Measurements from ENCODE around the gene GLRA1. TPM values are rescaled to one million over a fixed set of nuclear protein-coding genes. Genes with fewer than 3 reads are reported as not detected.
"Not testable (repeated sequence)": the region's sequence is repeated elsewhere in the genome, so short reads cannot be mapped to it uniquely, and the experiment has no call there.

Gene GLRA1
- total and polyA plus RNA-seq, 2 donors from 2014 or later: not detected

DNA sequence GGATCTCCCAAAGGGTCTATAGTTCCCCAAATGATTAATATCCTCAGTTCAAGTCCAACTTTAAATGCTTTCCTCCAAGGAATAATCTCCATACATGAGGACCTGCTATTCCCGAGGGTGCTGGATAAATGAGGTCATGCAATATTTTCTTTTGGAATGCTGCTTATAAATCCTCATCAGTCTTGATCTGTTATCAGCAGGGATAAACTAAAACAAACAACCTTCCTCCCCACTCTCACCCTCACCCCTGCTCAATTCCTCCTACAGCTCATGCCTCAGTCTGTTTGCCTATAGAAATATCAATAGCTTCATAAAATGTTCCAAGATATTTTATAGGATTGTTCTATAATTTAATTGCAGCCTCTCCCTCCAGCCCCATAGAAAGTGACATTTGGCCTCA is 61.1 kb downstream of the GLRA1 start:
- Histone ChIP-seq H3K27ac (ENCODE audit: low read depth in 2 of 2, low read length in 2 of 2) (no peak overlapping the region), H3K9ac (ENCODE audit: low read length in 3 of 3) (no peak overlapping the region), H3K4me1 (ENCODE audit: control insufficient read depth in 2 of 3, insufficient read depth in 2 of 3, low read depth in 1 of 3, low read length in 3 of 3) (no peaks in the 10 kb centered on the region), H3K36me3 (ENCODE audit: control insufficient read depth in 2 of 3, insufficient read depth in 3 of 3, low read length in 3 of 3) (no peaks in the 10 kb centered on the region), H3K27me3 (ENCODE audit: control insufficient read depth, insufficient read depth, low read length) (no peaks in the 10 kb centered on the region), H3K4me3 (ENCODE audit: low read length in 3 of 3) (no peak overlapping the region), H3K9me3 (ENCODE audit: control insufficient read depth in 2 of 3, insufficient read depth in 1 of 3, low read length in 3 of 3) (no peaks in the 10 kb centered on the region)
- TF ChIP-seq, protein P1, sequence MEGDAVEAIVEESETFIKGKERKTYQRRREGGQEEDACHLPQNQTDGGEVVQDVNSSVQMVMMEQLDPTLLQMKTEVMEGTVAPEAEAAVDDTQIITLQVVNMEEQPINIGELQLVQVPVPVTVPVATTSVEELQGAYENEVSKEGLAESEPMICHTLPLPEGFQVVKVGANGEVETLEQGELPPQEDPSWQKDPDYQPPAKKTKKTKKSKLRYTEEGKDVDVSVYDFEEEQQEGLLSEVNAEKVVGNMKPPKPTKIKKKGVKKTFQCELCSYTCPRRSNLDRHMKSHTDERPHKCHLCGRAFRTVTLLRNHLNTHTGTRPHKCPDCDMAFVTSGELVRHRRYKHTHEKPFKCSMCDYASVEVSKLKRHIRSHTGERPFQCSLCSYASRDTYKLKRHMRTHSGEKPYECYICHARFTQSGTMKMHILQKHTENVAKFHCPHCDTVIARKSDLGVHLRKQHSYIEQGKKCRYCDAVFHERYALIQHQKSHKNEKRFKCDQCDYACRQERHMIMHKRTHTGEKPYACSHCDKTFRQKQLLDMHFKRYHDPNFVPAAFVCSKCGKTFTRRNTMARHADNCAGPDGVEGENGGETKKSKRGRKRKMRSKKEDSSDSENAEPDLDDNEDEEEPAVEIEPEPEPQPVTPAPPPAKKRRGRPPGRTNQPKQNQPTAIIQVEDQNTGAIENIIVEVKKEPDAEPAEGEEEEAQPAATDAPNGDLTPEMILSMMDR (IDR thresholded peaks at IDR 0.05; ENCODE audit: borderline replicate concordance, extremely low read depth, insufficient read depth): no peak
- DNase-seq (no peak), FAIRE-seq (no peak)
- intact Hi-C loops (cut with DNase I): no loop called here

GRCh38 chr5:151862811-151863472 is 61.7 kb downstream of the GLRA1 start:
- no peak overlapping the region for H3K9ac ChIP-seq (ENCODE audit: low read length in 3 of 3)
- intact Hi-C loops (cut with DNase I): no loop called here
- no peaks in the 10 kb centered on the region for H3K9me3 ChIP-seq (ENCODE audit: control insufficient read depth in 2 of 3, insufficient read depth in 1 of 3, low read length in 3 of 3)
- no peaks in the 10 kb centered on the region for H3K27me3 ChIP-seq (ENCODE audit: control insufficient read depth, insufficient read depth, low read length)
- H3K36me3 ChIP-seq (ENCODE audit: control insufficient read depth in 2 of 3, insufficient read depth in 3 of 3, low read length in 3 of 3): no peaks in the 10 kb centered on the region
- no peak overlapping the region for H3K27ac ChIP-seq (ENCODE audit: low read depth in 2 of 2, low read length in 2 of 2)
- H3K4me3 ChIP-seq (ENCODE audit: low read length in 3 of 3): no peak overlapping the region
- no peaks in the 10 kb centered on the region for H3K4me1 ChIP-seq (ENCODE audit: control insufficient read depth in 2 of 3, insufficient read depth in 2 of 3, low read depth in 1 of 3, low read length in 3 of 3)
- DNase-seq (no peak), FAIRE-seq (no peak)
- TF ChIP-seq, protein P1 (IDR thresholded peaks at IDR 0.05; ENCODE audit: borderline replicate concordance, extremely low read depth, insufficient read depth): no peak

GRCh38 chr5:151860867-151861266 is 63.8 kb downstream of the GLRA1 start:
- intact Hi-C loops (cut with DNase I); H3K27ac ChIP-seq (ENCODE audit: low read depth in 2 of 2, low read length in 2 of 2); DNase-seq; H3K4me3 ChIP-seq (ENCODE audit: low read length in 3 of 3); FAIRE-seq; H3K9me3 ChIP-seq (ENCODE audit: control insufficient read depth in 2 of 3, insufficient read depth in 1 of 3, low read length in 3 of 3); H3K4me1 ChIP-seq (ENCODE audit: control insufficient read depth in 2 of 3, insufficient read depth in 2 of 3, low read depth in 1 of 3, low read length in 3 of 3); H3K36me3 ChIP-seq (ENCODE audit: control insufficient read depth in 2 of 3, insufficient read depth in 3 of 3, low read length in 3 of 3); H3K9ac ChIP-seq (ENCODE audit: low read length in 3 of 3); H3K27me3 ChIP-seq (ENCODE audit: control insufficient read depth, insufficient read depth, low read length): not testable (repeated sequence)

DNA sequence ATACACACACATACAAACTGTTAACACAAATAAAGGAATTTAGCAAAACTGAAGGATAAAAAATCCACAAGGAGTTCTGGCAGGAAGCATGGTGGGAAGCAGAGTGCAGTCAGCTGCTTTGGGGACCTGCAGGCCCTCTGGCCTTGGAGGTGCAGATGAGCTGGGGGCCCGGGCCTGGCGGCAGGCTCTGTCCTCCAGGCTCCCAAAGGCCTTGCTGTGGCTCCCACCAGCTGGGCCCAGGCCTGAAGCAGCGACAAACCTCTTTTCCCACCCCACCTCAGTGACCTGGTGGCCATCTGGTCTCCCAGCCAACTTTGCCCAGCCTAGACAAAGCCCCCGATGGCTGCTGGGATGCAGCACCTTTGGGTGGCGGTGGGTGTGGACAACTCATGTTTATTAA is 67.8 kb downstream of the GLRA1 start:
- Histone ChIP-seq H3K27ac (ENCODE audit: low read depth in 2 of 2, low read length in 2 of 2) (no peak overlapping the region), H3K9ac (ENCODE audit: low read length in 3 of 3) (no peak overlapping the region), H3K4me1 (ENCODE audit: control insufficient read depth in 2 of 3, insufficient read depth in 2 of 3, low read depth in 1 of 3, low read length in 3 of 3) (no peaks in the 10 kb centered on the region), H3K9me3 (ENCODE audit: control insufficient read depth in 2 of 3, insufficient read depth in 1 of 3, low read length in 3 of 3) (no peaks in the 10 kb centered on the region), H3K27me3 (ENCODE audit: control insufficient read depth, insufficient read depth, low read length) (no peaks in the 10 kb centered on the region), H3K4me3 (ENCODE audit: low read length in 3 of 3) (no peak overlapping the region), H3K36me3 (ENCODE audit: control insufficient read depth in 2 of 3, insufficient read depth in 3 of 3, low read length in 3 of 3) (no peaks in the 10 kb centered on the region)
- TF ChIP-seq, protein P1 (IDR thresholded peaks at IDR 0.05; ENCODE audit: borderline replicate concordance, extremely low read depth, insufficient read depth): no peak
- DNase-seq (no peak), FAIRE-seq (no peak)
- intact Hi-C loops (cut with DNase I): no loop called here
